ENCODE measurements around the gene NAA10. TPM values are rescaled to one million over a fixed set of nuclear protein-coding genes. Genes with fewer than 3 reads are reported as not detected.
"Not testable (repeated sequence)": the region's sequence is repeated elsewhere in the genome, so short reads cannot be mapped to it uniquely, and the experiment has no call there.

NAA10 gene
- polyA plus RNA-seq (ENCODE audit: insufficient read length in 3 of 3) = 10 to 100 TPM; 54.7 to 62.2 (median 61.4) TPM

GRCh38 chrX:153934762-153935325, at the start of gene NAA10:
NAA10 (minus strand) TSS chrX:153935037; CDS start chrX:153934904, 133 bp downstream.
- DNase-seq (ENCODE audit: low read depth in 3 of 3, low spot score in 2 of 3) = no peak

GRCh38 chrX:153983321-153983801, 48.5 kb upstream of the NAA10 start:
- no peak for DNase-seq (ENCODE audit: low read depth in 3 of 3, low spot score in 2 of 3)

- no peak for DNase-seq (ENCODE audit: low read depth in 3 of 3, low spot score in 2 of 3)
Measured at GRCh38 chrX:153981771-153982533, 47.1 kb upstream of the NAA10 start.

GRCh38 chrX:153981231-153981630, 46.4 kb upstream of the NAA10 start:
- DNase-seq (ENCODE audit: low read depth in 3 of 3, low spot score in 2 of 3) = no peak

GRCh38 chrX:153980394-153980793, 45.6 kb upstream of the NAA10 start:
- not testable (repeated sequence) for DNase-seq (ENCODE audit: low read depth in 3 of 3, low spot score in 2 of 3)

GRCh38 chrX:153974726-153975286, 40.0 kb upstream of the NAA10 start:
- no peak for DNase-seq (ENCODE audit: low read depth in 3 of 3, low spot score in 2 of 3)

GRCh38 chrX:153974003-153974725, 39.3 kb upstream of the NAA10 start:
- DNase-seq (ENCODE audit: low read depth in 3 of 3, low spot score in 2 of 3) = no peak

GRCh38 chrX:153973127-153974002, 38.5 kb upstream of the NAA10 start:
- DNase-seq (ENCODE audit: low read depth in 3 of 3, low spot score in 2 of 3) = no peak

- peak in 2 of 3 donors; percentile 66 to 72 for DNase-seq (ENCODE audit: low read depth in 3 of 3, low spot score in 2 of 3)
Measured at GRCh38 chrX:153972368-153973126, 37.7 kb upstream of the NAA10 start, which contains the start of gene TMEM187. TMEM187 (plus strand) TSS chrX:153972754; CDS start chrX:153982063, 9,309 bp downstream.

- peak; percentile 56 to 79 (median 74) for DNase-seq (ENCODE audit: low read depth in 3 of 3, low spot score in 2 of 3)
Measured at GRCh38 chrX:153971450-153972367, 36.9 kb upstream of the NAA10 start, which contains the start of gene HCFC1. HCFC1 (minus strand) TSS chrX:153971818; CDS start chrX:153970840, 978 bp downstream.

GRCh38 chrX:153971124-153971449, 36.2 kb upstream of the NAA10 start:
- DNase-seq (ENCODE audit: low read depth in 3 of 3, low spot score in 2 of 3) = no peak

- no peak for DNase-seq (ENCODE audit: low read depth in 3 of 3, low spot score in 2 of 3)
Measured at GRCh38 chrX:153970357-153971123, 35.7 kb upstream of the NAA10 start.

GRCh38 chrX:153969904-153970356, 35.1 kb upstream of the NAA10 start:
- no peak for DNase-seq (ENCODE audit: low read depth in 3 of 3, low spot score in 2 of 3)

GRCh38 chrX:153969125-153969903, 34.5 kb upstream of the NAA10 start:
- DNase-seq (ENCODE audit: low read depth in 3 of 3, low spot score in 2 of 3) = no peak

GRCh38 chrX:153968754-153969124, 33.9 kb upstream of the NAA10 start:
- DNase-seq (ENCODE audit: low read depth in 3 of 3, low spot score in 2 of 3) = no peak

- no peak for DNase-seq (ENCODE audit: low read depth in 3 of 3, low spot score in 2 of 3)
Measured at GRCh38 chrX:153968255-153968654, 33.4 kb upstream of the NAA10 start.

All from right renal cortex interstitium (tissue), 3 donors.